Activated CD4-positive, alpha-beta T cell treated with anti-CD3 and anti-CD28 coated beads, Interleukin-2, amount 10 ng/mL, durations not matched to agents 7 days and 5 days (primary cell): Measurements from ENCODE around the gene ARHGAP4. TPM values are rescaled to one million over a fixed set of nuclear protein-coding genes. Genes with fewer than 3 reads are reported as not detected.

Experiments used
- CTCF ChIA-PET: fragments of 350-600 bp; sonication (Branson Sonifier 250); formaldehyde crosslinking; loops from one replicate; lab custom pipeline; 2021; ENCODE audit warnings: antibody characterized with exemption; lab: Charles Lee
- POLR2A ChIA-PET: fragments of 350-600 bp; sonication (Branson Sonifier 250); formaldehyde crosslinking; loops from one replicate; lab custom pipeline; 2021; ENCODE audit warnings: antibody characterized with exemption; lab: Charles Lee
- DNase-seq: peaks from one replicate; pipeline ENCODE4 v3.0.0-alpha.2; 2020
- H3K27ac Mint-ChIP-seq: one replicate; pipeline ENCODE4 v1.8.0; 2021; ENCODE audit warnings: mild to moderate bottlenecking, moderate library complexity, mixed read lengths
- H3K27me3 Mint-ChIP-seq: one replicate; pipeline ENCODE4 v1.8.0; 2021; ENCODE audit warnings: mixed read lengths
- H3K36me3 Mint-ChIP-seq: one replicate; pipeline ENCODE4 v1.8.0; 2021; ENCODE audit warnings: low read depth, mixed read lengths
- H3K4me1 Mint-ChIP-seq: one replicate; pipeline ENCODE4 v1.8.0; 2021; ENCODE audit warnings: mixed read lengths
- H3K4me3 Mint-ChIP-seq: one replicate; pipeline ENCODE4 v1.8.0; 2021; ENCODE audit warnings: mild to moderate bottlenecking, moderate library complexity, mixed read lengths
- H3K9me3 Mint-ChIP-seq: one replicate; pipeline ENCODE4 v1.8.0; 2021; ENCODE audit warnings: mixed read lengths
- total RNA-seq, 2 experiments: library from RNA; stranded (reverse); gene quantifications; one replicate each; pipeline ENCODE4 v1.2.3, GENCODE V29; 2021

Gene ARHGAP4
- total RNA-seq, 2 experiments from 2014 or later = 303 to 334 TPM

- no peak overlapping the region for H3K4me3 Mint-ChIP-seq
- CTCF ChIA-PET = interaction anchor here (0.8 to 1.0 kb wide), 2 partner anchors 71 kb away, joined by 3 read pairs; no protein-coding TSS in a partner anchor
These were observed 48.3 kb downstream of the ARHGAP4 start for GRCh38 chrX:153877571-153878261.

GRCh38 chrX:153876112-153876491 lies 50.0 kb downstream of the ARHGAP4 start:
- Mint-ChIP-seq H3K27ac (no peak overlapping the region), H3K4me3 (no peak overlapping the region), H3K27me3 (peaks cover 25% of the 10 kb centered on the region), H3K36me3 (no peaks in the 10 kb centered on the region), H3K4me1 (peaks cover 21% of the 10 kb centered on the region), H3K9me3 (no peaks in the 10 kb centered on the region)
- ChIA-PET POLR2A (interaction anchor here (0.6 kb wide), 1 partner anchor 23 kb away, joined by 3 read pairs; no protein-coding TSS in a partner anchor), CTCF (no interaction called here)
- DNase-seq = no peak

More at GRCh38 chrX:153877571-153878261, 48.3 kb downstream of the ARHGAP4 start:
- POLR2A ChIA-PET = interaction anchor here (0.5 kb wide), 1 partner anchor 20 kb away, joined by 4 read pairs; no protein-coding TSS in a partner anchor
- no peak overlapping the region for H3K27ac Mint-ChIP-seq
- no peaks in the 10 kb centered on the region for H3K36me3 Mint-ChIP-seq
- peaks cover 26% of the 10 kb centered on the region for H3K27me3 Mint-ChIP-seq
- no peak for DNase-seq
- H3K4me1 Mint-ChIP-seq = peaks cover 23% of the 10 kb centered on the region
- no peaks in the 10 kb centered on the region for H3K9me3 Mint-ChIP-seq

DNA sequence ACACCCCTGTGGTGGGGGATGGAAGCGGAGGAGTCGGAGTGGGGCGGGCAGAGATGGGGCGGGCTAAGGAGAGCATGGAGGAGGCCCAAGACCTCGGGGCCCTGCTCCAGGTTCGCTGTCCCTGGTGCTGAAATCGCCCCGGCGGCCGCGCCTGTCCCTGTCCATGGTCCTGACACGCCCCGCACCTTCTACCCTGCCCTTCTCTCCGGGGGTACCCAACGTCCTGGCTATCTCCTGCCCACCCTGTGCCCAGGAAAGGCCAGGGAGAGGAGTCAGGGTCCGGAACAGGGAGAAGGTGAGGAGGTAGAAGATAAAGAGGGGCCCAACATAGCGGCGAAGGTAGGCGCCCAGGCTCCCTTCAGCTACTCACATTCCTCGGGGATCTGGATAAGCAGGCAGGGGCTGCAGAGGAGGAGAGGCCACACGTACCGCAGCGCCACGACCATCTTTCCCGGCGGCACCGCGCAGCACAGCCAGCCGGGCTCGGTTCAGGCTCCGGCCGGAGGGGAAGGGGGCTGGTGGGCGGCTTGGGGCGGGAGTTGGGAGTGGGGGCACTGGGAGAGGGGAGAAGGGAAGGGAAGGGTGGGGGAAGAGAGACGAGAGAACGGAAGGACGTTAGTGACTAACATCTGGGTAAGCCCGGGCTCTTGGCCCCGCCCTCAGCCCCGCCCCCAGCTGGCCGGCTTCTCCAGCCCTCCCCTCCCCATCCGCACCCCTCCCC lies 50.5 kb downstream of the ARHGAP4 start:
- ChIA-PET POLR2A (interaction anchor here (0.6 kb wide), 1 partner anchor 23 kb away, joined by 3 read pairs; no protein-coding TSS in a partner anchor), CTCF (no interaction called here)
- H3K4me1 Mint-ChIP-seq = peaks cover 21% of the 10 kb centered on the region
- H3K27me3 Mint-ChIP-seq = peaks cover 25% of the 10 kb centered on the region
- no peaks in the 10 kb centered on the region for H3K9me3 Mint-ChIP-seq
- DNase-seq = peak; percentile 65
- no peak overlapping the region for H3K4me3 Mint-ChIP-seq
- no peak overlapping the region for H3K27ac Mint-ChIP-seq
- no peaks in the 10 kb centered on the region for H3K36me3 Mint-ChIP-seq

- CTCF ChIA-PET = no interaction called here
- peaks cover 21% of the 10 kb centered on the region for H3K4me1 Mint-ChIP-seq
- no peaks in the 10 kb centered on the region for H3K36me3 Mint-ChIP-seq
- no peak overlapping the region for H3K4me3 Mint-ChIP-seq
- POLR2A ChIA-PET = no interaction called here
- H3K27ac Mint-ChIP-seq = no peak overlapping the region
- no peak for DNase-seq
- H3K9me3 Mint-ChIP-seq = no peaks in the 10 kb centered on the region
- H3K27me3 Mint-ChIP-seq = peaks cover 20% of the 10 kb centered on the region
These were observed 51.5 kb downstream of the ARHGAP4 start for GRCh38 chrX:153874366-153875125.

DNA sequence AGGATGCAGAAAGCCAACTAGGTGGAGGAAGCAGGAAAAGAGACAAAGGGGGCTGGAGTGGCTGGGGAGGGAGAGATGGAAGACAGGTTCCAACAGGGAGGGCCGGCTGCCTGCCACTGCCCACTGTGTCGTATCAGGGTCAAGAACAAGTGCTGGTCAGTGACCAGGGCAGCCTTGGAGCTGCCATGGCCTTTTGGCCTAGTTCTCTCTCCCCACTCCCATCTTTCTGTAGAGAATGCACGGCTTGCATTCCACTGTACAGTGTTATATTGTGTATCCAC lies 52.0 kb downstream of the ARHGAP4 start:
- Mint-ChIP-seq H3K36me3 (no peaks in the 10 kb centered on the region), H3K27me3 (peaks cover 15% of the 10 kb centered on the region), H3K9me3 (no peaks in the 10 kb centered on the region), H3K4me3 (no peak overlapping the region), H3K4me1 (peaks cover 17% of the 10 kb centered on the region), H3K27ac (no peak overlapping the region)
- POLR2A ChIA-PET = no interaction called here
- CTCF ChIA-PET = no interaction called here
- DNase-seq = no peak

- peaks cover 11% of the 10 kb centered on the region for H3K4me1 Mint-ChIP-seq
- POLR2A ChIA-PET = no interaction called here
- CTCF ChIA-PET = interaction anchor here (0.7 kb wide), 1 partner anchor 15 kb away, joined by 3 read pairs; no protein-coding TSS in a partner anchor
- DNase-seq = no peak
- no peaks in the 10 kb centered on the region for H3K9me3 Mint-ChIP-seq
- H3K36me3 Mint-ChIP-seq = no peaks in the 10 kb centered on the region
- peaks cover 14% of the 10 kb centered on the region for H3K27me3 Mint-ChIP-seq
- peak overlapping the region; percentile 31 for H3K27ac Mint-ChIP-seq
- no peak overlapping the region for H3K4me3 Mint-ChIP-seq
These were observed 52.6 kb downstream of the ARHGAP4 start for GRCh38 chrX:153873282-153874084.

DNA sequence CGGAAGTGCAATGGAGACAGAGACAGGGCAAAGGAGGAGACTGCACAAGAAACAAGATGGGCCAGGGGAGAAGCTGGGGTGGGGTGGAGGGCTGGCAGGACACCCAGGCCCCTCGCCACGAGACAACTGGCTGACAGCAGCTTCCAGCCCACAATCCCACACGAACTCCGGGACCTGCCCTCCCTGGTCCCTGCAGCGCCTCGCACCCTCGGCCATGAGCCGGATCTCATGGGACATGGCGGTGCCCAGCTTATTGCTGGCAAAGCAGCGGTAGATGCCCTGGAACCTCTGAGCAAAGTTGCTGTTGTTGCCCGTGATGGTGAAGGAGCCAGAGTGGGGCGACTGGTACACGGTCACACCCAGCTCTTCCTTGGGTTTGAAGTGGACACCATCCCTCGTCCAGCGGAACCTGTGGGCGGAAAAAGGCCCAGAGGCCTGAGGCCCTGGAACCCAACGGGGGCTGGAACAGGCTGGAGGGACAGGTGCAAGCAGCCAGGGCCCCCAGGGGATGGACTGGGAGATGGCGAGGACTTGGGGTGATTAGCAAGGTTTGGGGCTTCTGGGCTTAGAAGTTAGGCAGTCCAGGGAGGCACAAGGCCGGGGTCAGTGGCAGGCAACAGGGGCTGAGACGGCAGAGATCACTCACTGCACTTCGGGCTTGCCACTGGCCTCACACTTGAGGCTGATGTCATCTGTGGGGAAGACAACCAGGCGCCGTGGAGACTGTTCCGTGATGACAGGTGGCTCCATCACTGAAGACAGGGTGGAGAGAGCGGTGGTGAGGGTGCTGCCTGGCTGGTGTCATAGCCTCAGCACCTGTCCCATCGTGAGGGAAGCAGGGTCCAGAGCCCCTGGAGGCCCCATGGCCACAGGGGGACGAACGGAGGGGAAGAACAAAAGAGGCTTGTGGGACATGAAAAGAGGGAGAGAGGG lies 53.9 kb downstream of the ARHGAP4 start:
- Mint-ChIP-seq H3K4me1 (peaks cover 3% of the 10 kb centered on the region), H3K4me3 (no peak overlapping the region), H3K36me3 (no peaks in the 10 kb centered on the region), H3K9me3 (no peaks in the 10 kb centered on the region), H3K27me3 (peaks cover 10% of the 10 kb centered on the region), H3K27ac (no peak overlapping the region)
- POLR2A ChIA-PET = no interaction called here
- CTCF ChIA-PET = no interaction called here
- no peak for DNase-seq

GRCh38 chrX:153871451-153871850 lies 54.6 kb downstream of the ARHGAP4 start:
- Mint-ChIP-seq H3K4me1 (peaks cover 3% of the 10 kb centered on the region), H3K27me3 (peaks cover 10% of the 10 kb centered on the region), H3K36me3 (no peaks in the 10 kb centered on the region), H3K9me3 (no peaks in the 10 kb centered on the region), H3K4me3 (no peak overlapping the region), H3K27ac (no peak overlapping the region)
- no peak for DNase-seq
- ChIA-PET POLR2A (no interaction called here), CTCF (no interaction called here)

DNA sequence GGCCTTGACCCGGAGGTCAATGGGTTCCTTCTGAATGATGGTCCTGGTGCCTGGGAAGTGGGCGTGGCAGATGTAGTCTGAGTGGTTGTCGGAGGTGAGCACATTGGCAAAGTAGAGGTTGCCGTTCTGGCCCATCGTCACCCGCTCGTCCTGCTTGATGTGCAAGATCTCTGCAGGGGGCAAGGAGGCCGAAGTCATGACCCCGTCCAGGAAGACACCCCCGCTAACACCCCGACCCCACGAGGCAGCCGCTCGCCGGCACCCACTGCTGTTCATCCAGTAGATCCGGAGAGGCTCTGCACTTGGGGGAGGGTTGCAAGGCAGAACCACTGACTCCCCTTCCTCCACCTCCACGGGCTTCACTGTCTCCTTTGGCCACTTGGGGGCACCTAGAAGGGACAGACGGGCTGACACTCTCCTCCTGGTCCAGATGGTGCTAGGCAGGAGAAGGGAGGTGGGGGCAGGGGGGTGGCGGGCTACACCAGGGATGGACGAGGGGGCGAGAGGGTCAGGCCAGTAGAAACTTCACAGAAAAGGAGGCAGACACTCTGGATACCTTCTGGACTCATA lies 55.2 kb downstream of the ARHGAP4 start:
- Mint-ChIP-seq H3K27ac (no peak overlapping the region), H3K9me3 (no peaks in the 10 kb centered on the region), H3K36me3 (no peaks in the 10 kb centered on the region), H3K27me3 (peaks cover 5% of the 10 kb centered on the region), H3K4me1 (no peaks in the 10 kb centered on the region), H3K4me3 (no peak overlapping the region)
- DNase-seq = no peak
- ChIA-PET CTCF (no interaction called here), POLR2A (no interaction called here)

- peaks cover 5% of the 10 kb centered on the region for H3K27me3 Mint-ChIP-seq
- no peak overlapping the region for H3K4me3 Mint-ChIP-seq
- ChIA-PET CTCF (interaction anchor here (0.8 kb wide), 1 partner anchor 21 kb away, joined by 3 read pairs; no protein-coding TSS in a partner anchor), POLR2A (no interaction called here)
- no peaks in the 10 kb centered on the region for H3K36me3 Mint-ChIP-seq
- no peaks in the 10 kb centered on the region for H3K9me3 Mint-ChIP-seq
- no peak for DNase-seq
- no peaks in the 10 kb centered on the region for H3K4me1 Mint-ChIP-seq
- H3K27ac Mint-ChIP-seq = no peak overlapping the region
These were observed 55.8 kb downstream of the ARHGAP4 start for GRCh38 chrX:153870288-153870690.

GRCh38 chrX:153869473-153870287 lies 56.4 kb downstream of the ARHGAP4 start:
- no peak overlapping the region for H3K27ac Mint-ChIP-seq
- CTCF ChIA-PET = interaction anchor here (0.8 kb wide), 1 partner anchor 22 kb away, joined by 3 read pairs; no protein-coding TSS in a partner anchor
- peaks cover 3% of the 10 kb centered on the region for H3K27me3 Mint-ChIP-seq
- no peaks in the 10 kb centered on the region for H3K9me3 Mint-ChIP-seq
- DNase-seq = no peak
- no peaks in the 10 kb centered on the region for H3K4me1 Mint-ChIP-seq
- POLR2A ChIA-PET = no interaction called here
- H3K4me3 Mint-ChIP-seq = no peak overlapping the region
- no peaks in the 10 kb centered on the region for H3K36me3 Mint-ChIP-seq
